Fibroblast of villous mesenchyme (primary cell): Measurements from ENCODE around the gene DCDC2C. TPM values are rescaled to one million over a fixed set of nuclear protein-coding genes. Genes with fewer than 3 reads are reported as not detected.

ENCODE experiments used
- DNase-seq: peaks from one replicate; pipeline ENCODE4 v3.0.0-alpha.2; 2010; ENCODE audit warnings: low read depth
- H3K4me3 ChIP-seq: 2 replicates; pipeline ENCODE4 v1.5.1; 2011; ENCODE audit warnings: low read depth, mild to moderate bottlenecking, low read length
- CTCF ChIP-seq: IDR thresholded peaks from 2 replicates; pipeline ENCODE4 v1.5.1; 2012; ENCODE audit warnings: low read depth, mild to moderate bottlenecking, low read length; ENCODE audit not compliant: insufficient read depth
- total RNA-seq: library from RNA; depleted of rRNA; stranded (reverse); fragments of >200 nt; gene quantifications from 2 replicates; pipeline ENCODE4 v1.2.3, GENCODE V29; 2012

The DCDC2C gene
- total RNA-seq, 1 donor = not detected

DNA sequence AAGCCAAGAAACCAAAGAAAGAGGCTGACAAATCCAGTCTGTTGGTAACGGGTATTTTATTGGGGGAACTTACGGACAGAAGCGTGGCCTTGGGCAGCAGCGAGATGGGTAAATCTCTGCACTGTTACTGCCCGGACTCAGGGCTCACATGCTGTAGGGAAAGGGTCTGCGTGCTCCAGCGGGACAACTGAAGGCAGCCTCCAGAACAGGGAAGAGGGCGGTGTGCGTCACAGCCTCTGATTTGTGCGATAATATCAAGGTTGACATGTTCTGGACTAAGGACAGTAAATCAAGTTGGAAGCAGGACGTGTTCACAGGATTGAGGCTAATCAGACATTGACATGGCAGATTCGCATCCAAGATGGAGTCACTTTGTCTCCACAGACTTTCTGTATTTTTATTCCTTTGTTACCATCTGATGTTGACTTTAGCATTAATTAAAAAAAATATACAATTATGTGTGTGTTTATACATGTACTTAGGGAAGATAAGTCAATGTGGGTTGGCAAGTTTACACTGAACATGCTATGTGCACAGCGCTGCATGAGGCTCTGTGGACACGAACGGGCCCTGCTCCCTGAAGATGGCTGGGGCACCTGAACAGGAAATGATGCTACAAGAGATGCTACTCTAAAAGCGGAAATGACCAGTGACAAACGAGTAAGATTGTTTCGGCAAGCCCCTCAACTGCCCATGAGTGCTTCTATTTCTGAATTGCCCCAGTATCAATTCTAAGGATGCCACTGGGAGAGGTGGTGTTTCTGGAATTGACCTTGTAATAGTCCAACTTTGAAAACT lies 22.6 kb upstream of the DCDC2C start:
- TF ChIP-seq CTCF = no peak
- DNase-seq = no peak
- H3K4me3 ChIP-seq = no peak overlapping the region

DNA sequence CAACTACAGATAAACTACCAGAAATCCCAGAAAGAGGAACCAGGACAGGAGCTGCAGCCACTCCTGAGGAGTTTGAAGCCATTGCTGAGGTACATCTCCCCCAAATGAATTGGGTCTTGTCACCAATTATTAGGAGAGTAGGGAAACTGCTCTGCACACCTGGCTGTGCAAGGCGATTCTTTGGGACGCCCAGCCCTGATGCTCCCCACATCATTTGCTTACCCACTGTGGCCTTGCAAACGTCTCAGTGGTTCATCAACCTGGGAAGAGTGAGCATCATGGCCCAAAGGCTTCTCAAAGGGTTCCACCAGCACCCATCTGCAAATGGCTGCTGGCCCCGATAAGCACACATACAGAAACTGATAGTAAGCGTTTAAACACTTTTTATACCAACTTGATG lies 21.8 kb upstream of the DCDC2C start:
- no peak for TF ChIP-seq CTCF
- no peak for DNase-seq

GRCh38 chr2:3682811-3683210 lies 20.6 kb upstream of the DCDC2C start:
- TF ChIP-seq CTCF = no peak
- peak; percentile 47 for DNase-seq
- no peak overlapping the region for H3K4me3 ChIP-seq

More for the DNA sequence above, 21.8 kb upstream of the DCDC2C start:
- H3K4me3 ChIP-seq = no peak overlapping the region

DNA sequence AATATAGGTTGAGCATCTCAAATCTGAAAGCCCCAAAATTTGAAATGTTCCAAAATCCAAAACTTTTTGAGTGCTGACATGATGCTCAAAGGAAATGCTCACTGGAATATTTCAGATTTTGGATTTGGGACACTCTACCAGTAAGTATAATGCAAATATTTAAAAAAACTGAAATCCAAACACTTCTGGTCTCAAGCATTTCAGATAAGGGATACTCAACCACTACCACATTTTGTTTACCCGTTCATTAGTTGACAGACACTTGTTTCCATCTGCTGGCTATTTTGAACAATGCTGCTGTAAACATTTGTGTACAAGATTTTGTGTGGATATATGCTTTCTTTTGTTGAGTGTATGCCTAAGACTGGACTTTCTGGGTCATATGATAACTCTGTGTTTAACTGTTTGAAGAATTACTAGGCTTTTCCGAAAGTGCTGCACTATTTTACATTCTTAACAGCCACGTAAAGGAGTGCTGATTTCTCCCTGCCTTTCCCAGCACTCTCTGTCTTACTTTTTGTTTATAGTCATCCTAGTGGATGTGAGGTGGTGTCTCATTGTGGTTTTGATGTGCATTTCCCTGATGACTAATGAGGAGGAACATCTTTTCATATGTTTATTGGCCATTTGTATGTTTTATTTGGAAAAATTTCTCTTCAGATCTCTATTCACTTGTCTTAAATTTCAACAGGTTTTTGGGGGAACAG lies 19.5 kb upstream of the DCDC2C start:
- H3K4me3 ChIP-seq = no peak overlapping the region
- no peak for TF ChIP-seq CTCF
- peak; percentile 52 for DNase-seq

DNA sequence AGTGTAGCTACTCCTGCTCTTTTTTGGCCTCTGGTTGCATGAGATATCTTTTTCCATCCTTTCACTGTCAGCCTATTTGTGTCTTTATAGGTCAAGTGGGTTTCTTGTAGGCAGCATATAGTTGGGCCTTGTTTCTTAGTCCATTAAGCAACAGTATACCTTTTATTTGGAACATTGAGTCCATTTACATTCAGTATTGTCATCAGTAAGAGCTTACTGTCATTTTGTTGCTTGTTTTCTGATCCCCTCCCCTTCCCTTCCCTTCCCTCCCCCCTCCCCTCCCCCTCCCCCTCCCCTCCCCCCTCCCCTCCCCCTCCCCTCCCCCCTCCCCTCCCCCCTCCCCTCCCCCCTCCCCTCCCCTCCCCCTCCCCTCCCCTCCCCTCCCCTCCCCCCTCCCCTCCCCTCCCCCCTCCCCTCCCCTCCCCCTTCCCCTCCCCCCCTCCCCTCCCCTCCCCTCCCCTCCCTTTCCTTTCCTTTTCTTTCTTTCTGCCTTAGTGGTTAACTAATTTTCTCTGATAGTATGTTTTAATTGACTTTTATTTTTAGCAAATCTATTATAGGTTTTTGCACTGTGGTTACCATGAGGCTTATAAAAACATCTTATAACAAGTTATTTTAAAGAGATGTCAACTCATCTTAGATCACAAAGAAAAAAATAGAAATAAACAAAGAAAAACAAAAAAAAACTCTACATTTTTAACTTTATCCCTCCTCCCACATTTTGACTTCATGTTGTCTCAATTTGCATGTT lies 13.2 kb upstream of the DCDC2C start:
- DNase-seq = no peak

More for the DNA sequence above, 13.2 kb upstream of the DCDC2C start:
- no peak for TF ChIP-seq CTCF
- H3K4me3 ChIP-seq = no peak overlapping the region
